HG03108 (cell line): ENCODE data around the gene MAPKBP1.
"Not testable (repeated sequence)": the region's sequence is repeated elsewhere in the genome, so short reads cannot be mapped to it uniquely, and the experiment has no call there.

Experiments used
- ATAC-seq: cut with Tn5 transposase; IDR thresholded peaks from one replicate; pipeline ENCODE4 v1.9.1; 2021; ENCODE audit warnings: moderate library complexity; ENCODE audit not compliant: unreplicated experiment

MAPKBP1 gene

GRCh38 chr15:41824062-41824745 is 49.9 kb downstream of the MAPKBP1 start:
- no peak for ATAC-seq

GRCh38 chr15:41825145-41825544 is 50.9 kb downstream of the MAPKBP1 start:
- no peak for ATAC-seq

GRCh38 chr15:41825572-41826535 is 51.6 kb downstream of the MAPKBP1 start:
- ATAC-seq = no peak

- no peak for ATAC-seq
Measured at GRCh38 chr15:41827290-41827879, 53.1 kb downstream of the MAPKBP1 start.

GRCh38 chr15:41827880-41828806 is 53.9 kb downstream of the MAPKBP1 start, which contains the start of gene JMJD7:
Gene JMJD7 (plus strand): TSS chr15:41828092. CDS start chr15:41828125, 33 bp downstream.
- peak; percentile 62 for ATAC-seq

GRCh38 chr15:41828807-41829141 is 54.5 kb downstream of the MAPKBP1 start:
- ATAC-seq = no peak

GRCh38 chr15:41829959-41830646 is 55.8 kb downstream of the MAPKBP1 start:
- ATAC-seq = no peak

- not testable (repeated sequence) for ATAC-seq
Measured at GRCh38 chr15:41831291-41831690, 57.0 kb downstream of the MAPKBP1 start.

- ATAC-seq = no peak
Measured at GRCh38 chr15:41832208-41832607, 57.9 kb downstream of the MAPKBP1 start.

- ATAC-seq = no peak
Measured at GRCh38 chr15:41832875-41833274, 58.6 kb downstream of the MAPKBP1 start.

- no peak for ATAC-seq
Measured at GRCh38 chr15:41834096-41834495, 59.8 kb downstream of the MAPKBP1 start.

GRCh38 chr15:41836073-41836472 is 61.8 kb downstream of the MAPKBP1 start:
- ATAC-seq = no peak

- ATAC-seq = no peak
Measured at GRCh38 chr15:41836713-41837454, 62.6 kb downstream of the MAPKBP1 start.

GRCh38 chr15:41838400-41838897 is 64.2 kb downstream of the MAPKBP1 start, which contains the start of gene PLA2G4B:
Gene PLA2G4B (plus strand): TSS chr15:41838847. CDS start chr15:41838914, 67 bp downstream.
- no peak for ATAC-seq

- ATAC-seq = no peak
Measured at GRCh38 chr15:41839781-41840491, 65.7 kb downstream of the MAPKBP1 start.

- ATAC-seq = no peak
Measured at GRCh38 chr15:41840673-41841072, 66.4 kb downstream of the MAPKBP1 start.

GRCh38 chr15:41841131-41841530 is 66.8 kb downstream of the MAPKBP1 start:
- ATAC-seq = no peak

GRCh38 chr15:41842229-41842628 is 67.9 kb downstream of the MAPKBP1 start:
- ATAC-seq = no peak
